C4-2B (cell line): ENCODE measurements around the gene ZMAT5.

Source experiments
- CTCF ChIP-seq: fragments of 450-650 bp; conservative IDR thresholded peaks from 2 replicates; pipeline ENCODE4 v1.5.1; 2017; ENCODE audit warnings: mild to moderate bottlenecking
- ZFX ChIP-seq: fragments of 450-650 bp; IDR thresholded peaks from 2 replicates; pipeline ENCODE4 v1.6.1; 2017

DNA sequence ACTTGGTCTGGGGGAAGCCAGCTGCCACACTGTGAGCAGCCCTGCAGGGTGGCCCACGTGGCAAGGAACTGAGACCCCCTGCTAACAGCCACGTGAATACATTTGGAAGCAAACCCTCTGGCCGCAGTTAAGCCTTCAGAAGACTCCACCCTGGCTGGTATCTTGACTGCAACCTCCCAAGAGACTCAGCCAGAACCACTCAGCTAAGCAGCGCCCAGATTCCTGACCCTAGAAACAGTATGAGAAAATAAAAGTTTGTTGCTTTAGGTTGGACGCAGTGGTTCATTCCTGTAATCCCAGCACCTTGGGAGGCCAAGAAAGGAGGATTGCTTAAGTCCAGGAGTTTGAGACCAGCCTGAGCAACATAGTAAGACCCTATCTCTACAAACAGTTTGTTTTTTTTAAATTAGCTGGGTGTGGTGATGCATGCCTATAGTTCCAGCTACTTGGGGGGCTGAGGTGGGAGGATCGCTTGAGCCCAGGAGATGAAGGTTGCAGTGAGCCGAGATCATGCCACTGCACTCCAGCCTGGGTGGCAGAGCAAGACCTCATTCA, 8.7 kb downstream of the ZMAT5 start:
- no peak for TF ChIP-seq CTCF
- TF ChIP-seq ZFX: no peak
